ENCODE results near the gene RFPL1.

DNA sequence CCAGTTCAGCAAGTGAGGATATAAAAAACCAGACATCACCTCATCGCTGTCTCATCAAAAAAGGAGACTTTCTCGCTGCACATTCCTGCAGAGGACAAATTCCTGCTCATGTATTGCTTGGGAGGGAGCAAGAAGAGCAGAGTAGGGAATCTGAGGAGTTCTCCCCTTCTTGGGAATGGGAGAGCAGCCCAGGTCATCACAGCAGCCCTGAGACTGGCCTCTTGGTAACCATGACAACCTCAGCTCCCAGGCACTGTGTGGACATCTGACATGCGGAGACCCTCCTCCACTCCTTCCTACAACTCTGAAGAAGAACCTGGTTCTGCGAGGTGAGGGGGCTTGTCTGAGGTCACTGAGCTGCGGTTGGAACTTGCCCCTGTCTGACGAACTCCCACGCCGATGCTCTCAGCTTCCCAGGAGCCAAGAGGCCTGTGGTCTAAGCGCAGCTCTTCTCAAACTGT is 17.9 kb downstream of the RFPL1 start:
- TF ChIP-seq, protein P1, sequence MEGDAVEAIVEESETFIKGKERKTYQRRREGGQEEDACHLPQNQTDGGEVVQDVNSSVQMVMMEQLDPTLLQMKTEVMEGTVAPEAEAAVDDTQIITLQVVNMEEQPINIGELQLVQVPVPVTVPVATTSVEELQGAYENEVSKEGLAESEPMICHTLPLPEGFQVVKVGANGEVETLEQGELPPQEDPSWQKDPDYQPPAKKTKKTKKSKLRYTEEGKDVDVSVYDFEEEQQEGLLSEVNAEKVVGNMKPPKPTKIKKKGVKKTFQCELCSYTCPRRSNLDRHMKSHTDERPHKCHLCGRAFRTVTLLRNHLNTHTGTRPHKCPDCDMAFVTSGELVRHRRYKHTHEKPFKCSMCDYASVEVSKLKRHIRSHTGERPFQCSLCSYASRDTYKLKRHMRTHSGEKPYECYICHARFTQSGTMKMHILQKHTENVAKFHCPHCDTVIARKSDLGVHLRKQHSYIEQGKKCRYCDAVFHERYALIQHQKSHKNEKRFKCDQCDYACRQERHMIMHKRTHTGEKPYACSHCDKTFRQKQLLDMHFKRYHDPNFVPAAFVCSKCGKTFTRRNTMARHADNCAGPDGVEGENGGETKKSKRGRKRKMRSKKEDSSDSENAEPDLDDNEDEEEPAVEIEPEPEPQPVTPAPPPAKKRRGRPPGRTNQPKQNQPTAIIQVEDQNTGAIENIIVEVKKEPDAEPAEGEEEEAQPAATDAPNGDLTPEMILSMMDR (conservative IDR thresholded peaks at IDR 0.05; ENCODE audit: low read length): no peak
- TF ChIP-seq EZH2phosphoT487 (IDR thresholded peaks at IDR 0.05; ENCODE audit: borderline replicate concordance): no peak
